Stimulated activated CD4-positive, alpha-beta T cell treated with anti-CD3 and anti-CD28 coated beads, TNF-alpha, amount 100 ng/mL, for 1 hour (primary cell): ENCODE results near the gene IL17RB.

ENCODE experiments used
- DNase-seq, 3 donors: peaks; one replicate each; pipeline ENCODE4 v3.0.0-alpha.2; 2020; ENCODE audit warnings: low read depth in 3 of 3, low spot score in 1 of 3

IL17RB gene

GRCh38 chr3:53828581-53828980 is 17.8 kb upstream of the IL17RB start:
- no peak for DNase-seq

DNA sequence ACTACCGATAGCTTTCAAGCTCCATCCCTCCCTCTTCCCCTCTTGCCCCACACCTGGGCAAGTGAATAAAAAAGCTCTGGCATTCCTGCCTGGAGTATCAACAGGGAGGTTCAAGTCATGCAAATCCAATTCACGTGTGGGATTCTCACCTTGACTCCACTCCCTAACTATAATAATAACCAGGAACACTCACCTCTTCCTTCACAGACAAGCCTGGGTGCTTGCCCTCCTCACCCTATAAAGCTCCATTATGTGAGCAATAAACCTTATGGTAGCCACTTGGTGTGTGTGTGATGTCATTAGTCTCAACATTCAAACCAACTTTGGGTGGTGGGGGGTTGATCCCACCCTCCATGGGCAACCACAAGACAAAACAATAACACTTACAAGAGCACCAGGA is 16.8 kb upstream of the IL17RB start:
- DNase-seq, result no peak

- no peak for DNase-seq
Measured at GRCh38 chr3:53830944-53831343, 15.4 kb upstream of the IL17RB start.

GRCh38 chr3:53833053-53833645 is 13.2 kb upstream of the IL17RB start:
- no peak for DNase-seq

GRCh38 chr3:53833700-53834099 is 12.7 kb upstream of the IL17RB start:
- no peak for DNase-seq

DNA sequence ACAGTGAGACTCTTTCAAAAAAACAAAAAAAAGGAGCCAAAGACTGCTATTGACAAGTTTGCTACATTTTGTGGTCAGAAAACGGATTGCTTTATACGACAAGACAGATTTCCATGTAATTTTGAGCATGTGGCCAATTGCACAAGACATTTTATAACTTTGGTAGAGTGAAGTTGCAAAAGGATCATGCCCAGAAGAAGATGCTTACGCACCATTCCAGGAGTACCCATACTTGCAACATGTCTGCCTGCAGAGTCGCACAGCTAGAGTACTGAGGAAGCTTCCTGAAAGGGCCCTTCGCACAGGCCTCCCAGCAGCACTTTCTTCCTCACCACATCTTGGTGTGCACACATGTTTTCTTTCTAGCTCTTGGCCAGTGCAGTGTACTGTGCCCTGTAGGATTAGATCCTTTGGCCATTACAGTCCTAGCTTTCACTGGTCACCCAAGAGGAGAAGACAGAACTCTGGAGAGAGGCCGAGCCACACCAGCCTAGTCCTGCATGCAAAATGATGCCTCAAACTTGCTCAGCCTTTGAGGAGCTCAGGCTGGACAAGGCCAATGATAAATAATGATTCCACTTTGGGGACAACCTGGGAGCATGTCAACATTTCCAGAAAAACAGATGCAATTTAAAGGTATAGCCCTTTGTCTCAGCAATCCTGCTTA is 11.8 kb upstream of the IL17RB start:
- DNase-seq, result no peak

DNA sequence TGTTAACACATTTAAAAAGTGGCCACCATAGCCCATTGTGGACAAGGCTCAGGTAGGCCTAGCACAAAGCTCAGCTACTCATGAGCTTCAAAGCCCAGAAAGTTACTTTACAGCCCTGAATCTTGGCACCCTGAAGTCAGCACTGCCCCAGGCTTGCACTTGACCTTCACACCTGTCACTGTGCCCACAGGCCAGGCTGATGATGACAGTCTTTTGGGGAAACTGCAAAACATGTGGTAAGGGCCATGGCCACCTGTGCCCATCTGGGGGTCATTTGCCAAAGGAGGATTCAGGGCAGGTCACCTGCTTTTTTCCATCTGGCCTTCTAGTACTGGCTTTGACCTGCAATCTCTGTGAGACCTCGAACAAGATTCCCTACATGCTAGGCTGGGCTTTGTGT is 11.1 kb upstream of the IL17RB start:
- DNase-seq, result no peak

DNA sequence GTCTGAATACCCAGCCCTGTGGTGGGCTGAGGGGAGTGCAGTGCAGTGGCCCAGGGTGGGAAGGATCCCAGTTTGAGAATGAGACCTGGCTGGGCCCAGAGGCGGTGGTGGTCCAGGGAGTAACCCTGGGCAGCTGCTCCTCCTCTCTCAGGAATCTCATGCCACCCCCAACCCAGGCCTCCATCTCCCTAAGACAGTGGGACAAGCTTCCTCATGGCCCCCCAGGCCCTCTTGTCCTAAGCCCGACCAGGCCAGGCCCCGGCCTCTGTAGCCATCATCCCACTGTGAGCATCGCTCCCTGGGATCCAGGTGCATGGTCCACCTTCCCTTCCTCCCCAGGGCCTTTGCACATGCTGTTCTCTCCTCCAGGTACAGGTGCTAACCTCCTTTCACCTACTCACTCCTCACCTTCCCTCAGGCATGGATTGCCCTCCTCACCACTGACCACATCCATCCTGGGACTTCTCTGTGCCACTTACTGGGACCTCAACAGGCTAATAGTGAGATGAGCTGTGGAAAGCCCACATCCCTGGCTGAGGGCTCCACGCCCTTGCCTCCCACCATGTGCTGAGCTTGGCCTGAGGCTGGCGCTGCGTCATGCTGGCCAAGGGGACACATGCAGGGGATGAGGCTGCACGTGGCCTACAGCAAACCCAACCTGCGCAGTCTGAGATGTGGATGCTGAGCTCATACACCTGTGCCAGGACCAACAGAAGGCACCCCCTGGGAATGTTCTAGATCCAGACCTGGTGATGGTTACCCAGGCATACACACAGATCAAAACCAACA is 10.1 kb upstream of the IL17RB start:
- no peak for DNase-seq

- DNase-seq, result no peak
Measured at GRCh38 chr3:53837331-53837730, 9.0 kb upstream of the IL17RB start.

GRCh38 chr3:53841296-53841695 is 5.1 kb upstream of the IL17RB start:
- no peak for DNase-seq

DNA sequence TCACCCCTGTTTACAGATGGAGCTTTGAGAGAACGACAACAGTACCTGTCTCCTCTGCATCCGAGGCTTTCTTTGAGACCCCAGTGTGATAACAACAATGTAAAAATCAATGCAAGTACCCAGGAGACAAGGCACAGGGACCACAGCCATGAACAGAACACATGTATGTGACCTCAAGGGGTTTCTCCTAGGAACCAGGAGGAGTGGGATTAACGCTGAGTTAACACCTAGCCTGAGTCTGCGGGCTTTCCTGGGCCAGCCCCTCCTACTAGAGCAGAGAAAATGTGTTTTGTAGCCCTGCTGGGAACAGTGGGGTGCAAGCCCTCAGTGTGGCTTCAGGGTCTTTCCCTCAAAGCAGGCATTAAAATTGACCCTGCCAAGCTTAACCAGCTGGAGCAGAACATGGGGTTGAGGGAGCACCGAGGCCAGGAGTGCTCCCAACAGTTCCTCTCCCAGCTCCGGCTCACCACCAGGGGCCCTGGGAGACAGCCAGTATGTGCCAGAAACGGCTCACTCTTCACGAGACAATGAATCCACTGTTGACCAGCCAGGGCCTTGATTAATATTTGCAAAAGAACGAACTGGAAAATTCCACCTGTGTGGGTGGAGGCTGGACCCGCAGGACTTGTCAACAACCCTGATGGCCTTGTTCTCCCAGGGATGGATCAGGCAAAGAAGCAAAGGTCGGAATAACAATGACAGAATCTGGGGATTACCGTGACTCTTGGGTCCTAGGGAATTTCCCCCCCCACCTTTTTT is 3.8 kb upstream of the IL17RB start:
- no peak for DNase-seq

DNA sequence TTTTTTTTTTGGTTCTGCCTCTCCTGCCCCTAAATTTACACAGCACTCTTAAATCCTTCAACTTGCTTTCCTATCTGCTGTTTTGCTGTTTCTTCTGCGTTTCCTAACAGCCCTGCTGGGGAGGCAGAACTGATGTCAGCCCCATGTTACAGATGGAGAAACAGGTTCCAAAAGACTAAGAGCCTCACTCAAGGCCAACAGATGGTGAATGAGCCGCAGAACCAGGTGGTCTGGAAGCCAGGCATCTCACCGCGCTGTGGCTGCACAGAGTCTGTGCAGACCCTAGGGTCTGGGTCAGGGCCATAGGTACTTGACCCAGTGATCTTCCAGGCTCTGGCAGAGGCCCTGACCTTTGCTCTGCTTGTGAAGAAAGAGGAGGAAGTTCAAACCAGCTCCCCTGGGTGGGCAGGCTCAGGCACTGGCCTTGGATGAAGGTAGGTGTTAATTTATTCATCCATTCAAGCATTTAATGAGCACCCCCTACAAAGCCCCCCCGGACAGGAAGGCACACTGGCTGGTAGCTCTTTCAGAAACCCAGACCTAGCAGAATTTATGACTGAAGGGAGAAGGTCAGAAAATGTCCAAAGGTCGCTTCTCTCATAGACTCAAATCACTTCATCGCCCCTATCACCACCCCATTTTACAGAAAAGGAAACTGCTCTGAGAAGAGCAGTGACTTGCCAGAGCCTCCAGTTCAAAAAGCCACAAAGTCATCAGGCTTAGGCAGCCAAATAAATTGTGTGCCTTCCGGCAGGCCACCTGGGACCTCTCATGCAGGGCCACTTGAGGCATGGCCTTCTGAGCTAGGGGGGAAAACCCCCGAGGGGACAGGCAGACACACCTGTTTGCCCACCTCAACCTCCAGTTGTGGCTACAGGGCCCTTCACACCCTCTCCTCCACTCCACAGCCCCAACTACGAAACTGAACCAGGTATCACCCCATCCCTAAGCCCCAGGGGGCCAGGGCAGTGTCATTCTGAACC is 2.9 kb upstream of the IL17RB start:
- DNase-seq, result no peak

- no peak for DNase-seq
Measured at GRCh38 chr3:53844262-53845102, 1.9 kb upstream of the IL17RB start.

GRCh38 chr3:53845103-53845880 is 1.1 kb upstream of the IL17RB start:
- no peak for DNase-seq

DNA sequence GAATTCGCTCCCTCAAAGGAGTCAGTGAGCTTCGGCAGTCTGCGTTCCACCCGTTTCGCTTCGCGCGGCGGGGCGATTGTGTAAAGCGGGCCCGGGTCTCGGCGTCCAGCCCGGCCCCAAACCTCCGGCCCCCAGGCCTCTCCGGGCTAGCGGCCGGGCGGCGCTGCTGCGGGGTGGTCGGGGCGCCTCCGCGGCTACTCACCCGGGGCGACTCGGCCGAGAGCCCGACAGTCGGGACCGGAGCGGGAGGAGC is 561 bp upstream of the IL17RB start:
- no peak for DNase-seq

GRCh38 chr3:53846851-53847155 is 435 bp downstream of the IL17RB start:
- DNase-seq, result no peak

- no peak for DNase-seq
Measured at GRCh38 chr3:53849916-53850315, 3.5 kb downstream of the IL17RB start.

GRCh38 chr3:53850895-53851294 is 4.5 kb downstream of the IL17RB start:
- DNase-seq, result no peak

- no peak for DNase-seq
Measured at GRCh38 chr3:53856964-53857363, 10.6 kb downstream of the IL17RB start.
